Keratinocyte (primary cell): ENCODE measurements around the gene DNAH17. TPM values are rescaled to one million over a fixed set of nuclear protein-coding genes. Genes with fewer than 3 reads are reported as not detected.

Experiments used
- DNase-seq: peaks from one replicate; pipeline ENCODE4 v3.0.0-alpha.2; 2011; ENCODE audit warnings: low read depth, missing footprints, low spot score
- FAIRE-seq: peaks from 2 replicates; lab custom pipeline; 2011; peaks lifted over from hg19 to GRCh38; lab: Jason Lieb, UNC
- H2AFZ ChIP-seq: 2 replicates; pipeline ENCODE4 v1.6.0; 2012; ENCODE audit warnings: low read length, control low read depth, inconsistent platforms; ENCODE audit not compliant: control insufficient read depth
- H3K27ac ChIP-seq: 2 replicates; pipeline ENCODE4 v1.5.1; 2011; ENCODE audit warnings: low read length; ENCODE audit not compliant: control insufficient read depth, insufficient read depth
- H3K27me3 ChIP-seq: 3 replicates; pipeline ENCODE4 v1.6.0; 2011; ENCODE audit warnings: low read length; ENCODE audit not compliant: control insufficient read depth, insufficient read depth; ENCODE audit errors: extremely low read depth
- H3K36me3 ChIP-seq, 2 experiments: 2 replicates in 1 of 2; 3 replicates in 1 of 2; pipeline ENCODE4 v1.5.1; 2011; ENCODE audit warnings: low read length in 2 of 2, mild to moderate bottlenecking in 1 of 2; ENCODE audit not compliant: control insufficient read depth in 2 of 2, insufficient read depth in 2 of 2; ENCODE audit errors: extremely low read depth in 1 of 2
- H3K4me1 ChIP-seq: 3 replicates; pipeline ENCODE4 v1.5.1; 2011; ENCODE audit warnings: low read length; ENCODE audit not compliant: control insufficient read depth, insufficient read depth; ENCODE audit errors: extremely low read depth
- H3K4me2 ChIP-seq: 3 replicates; pipeline ENCODE4 v1.6.0; 2011; ENCODE audit warnings: low read depth, low read length; ENCODE audit not compliant: control insufficient read depth, insufficient read depth; ENCODE audit errors: extremely low read depth
- H3K4me3 ChIP-seq, 3 experiments: fragments of 200-600 bp in 1 of 3; sonication (generic) in 1 of 3; 2 replicates in 2 of 3; 3 replicates in 1 of 3; pipeline ENCODE4 v1.5.1; 2011 to 2016; ENCODE audit warnings: low read length in 3 of 3, mild to moderate bottlenecking in 3 of 3, control low read depth in 2 of 3, inconsistent platforms in 1 of 3, low read depth in 1 of 3, mixed read lengths in 1 of 3, mixed run types in 1 of 3, moderate library complexity in 1 of 3; ENCODE audit not compliant: control insufficient read depth in 2 of 3, insufficient read depth in 2 of 3; ENCODE audit errors: extremely low read depth in 1 of 3
- H3K79me2 ChIP-seq: 2 replicates; pipeline ENCODE4 v1.6.0; 2012; ENCODE audit warnings: low read length; ENCODE audit not compliant: control insufficient read depth, insufficient read depth
- H3K9ac ChIP-seq: 3 replicates; pipeline ENCODE4 v1.6.0; 2011; ENCODE audit warnings: low read length; ENCODE audit not compliant: control insufficient read depth, insufficient read depth; ENCODE audit errors: extremely low read depth
- H3K9me1 ChIP-seq: 3 replicates; pipeline ENCODE4 v1.6.0; 2011; ENCODE audit warnings: low read length; ENCODE audit not compliant: control insufficient read depth, insufficient read depth; ENCODE audit errors: extremely low read depth
- H3K9me3 ChIP-seq: 2 replicates; pipeline ENCODE4 v1.5.1; 2012; ENCODE audit warnings: low read depth, low read length; ENCODE audit not compliant: control insufficient read depth
- H4K20me1 ChIP-seq: 3 replicates; pipeline ENCODE4 v1.6.0; 2011; ENCODE audit warnings: low read length; ENCODE audit not compliant: control insufficient read depth, insufficient read depth; ENCODE audit errors: extremely low read depth
- EZH2 ChIP-seq: IDR thresholded peaks from one replicate; pipeline ENCODE4 v1.6.1; 2012; ENCODE audit warnings: inconsistent platforms, mild to moderate bottlenecking, low read length, moderate library complexity
- dilution Hi-C: fragments of 300-500 bp; cut with MboI; formaldehyde crosslinking; loops from one replicate; pipeline ENCODE4 v1.7.0; 2020; ENCODE audit warnings: low sequenced_read_pairs; ENCODE audit not compliant: extremely low pct_ligation_motif_present
- polyA plus RNA-seq, 5 experiments: library from polyadenylated mRNA; depleted of rRNA in 3 of 5; stranded (reverse) in 3 of 5; stranded (forward) in 1 of 5; unstranded in 1 of 5; fragments of >200 nt; gene quantifications; 1 replicate in 1 of 5; 2 replicates in 3 of 5; 3 replicates in 1 of 5; pipeline versions ENCODE4 v1.2.1 to v1.2.3, GENCODE V29; 2011 to 2012; ENCODE audit warnings: missing spikeins in 2 of 5, low read depth in 1 of 5, low replicate concordance in 1 of 5
- TF ChIP-seq, protein P1 (sequence below), 3 experiments: IDR thresholded peaks in 1 of 3; conservative IDR thresholded peaks in 1 of 3; optimal IDR thresholded peaks in 1 of 3; 2 replicates in 2 of 3; 3 replicates in 1 of 3; pipeline versions ENCODE3 to v1.5.1; 2011; ENCODE audit warnings: low read length in 3 of 3, mild to moderate bottlenecking in 3 of 3, moderate library complexity in 2 of 3, control low read depth in 1 of 3, inconsistent platforms in 1 of 3; ENCODE audit not compliant: insufficient read depth in 2 of 3; ENCODE audit errors: extremely low read depth in 1 of 3

The DNAH17 gene
- polyA plus RNA-seq, 1 donor (not counting 4 experiments of a cell fraction or from before 2014, with no cell fraction given), result 0.16 TPM

DNA sequence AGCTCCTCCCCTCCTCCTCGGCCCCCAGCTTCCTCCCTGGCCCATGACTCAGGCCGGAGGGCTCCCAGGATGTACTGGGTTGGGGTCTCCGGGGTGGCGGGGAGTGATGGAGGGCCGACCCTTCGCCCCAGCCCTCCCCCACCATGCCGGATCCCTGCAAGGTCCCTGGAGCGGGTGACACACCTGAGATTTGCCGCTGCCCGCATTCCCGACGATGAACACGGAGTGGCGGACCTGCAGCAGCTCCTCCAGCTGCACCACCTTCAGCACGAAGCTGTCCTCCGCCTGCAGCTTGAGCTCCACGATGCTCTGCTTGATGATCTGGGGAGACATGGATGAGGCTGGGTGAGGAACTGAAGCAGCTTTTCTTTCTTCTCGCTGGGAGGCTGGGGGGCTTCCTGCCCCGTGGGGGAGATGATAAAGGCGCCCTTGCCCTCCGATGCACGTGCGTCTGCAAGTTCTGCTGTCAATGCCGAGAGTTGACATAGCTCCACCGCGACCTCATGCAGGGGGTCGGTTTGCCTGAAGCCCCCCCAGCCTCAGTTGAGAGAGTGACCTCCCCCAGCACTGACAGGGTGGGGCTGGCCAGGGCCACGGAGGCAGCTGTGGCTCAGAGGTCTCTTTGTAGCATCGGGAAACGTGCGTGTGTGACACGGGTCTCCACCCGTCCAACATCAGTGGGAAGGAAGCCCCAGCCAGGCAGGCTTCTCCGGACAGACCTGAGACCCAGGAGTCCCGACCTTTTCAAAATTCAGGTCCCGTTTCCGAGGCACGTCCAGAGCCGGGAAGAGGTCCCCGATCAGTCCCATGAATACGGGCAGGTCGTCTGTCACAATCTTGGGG is 83.1 kb downstream of the DNAH17 start:
- Histone ChIP-seq H3K27ac (no peak overlapping the region), H3K36me3 (no peaks in the 10 kb centered on the region), H3K9me1 (no peaks in the 10 kb centered on the region), H3K9me3 (no peaks in the 10 kb centered on the region), H2AFZ (no peak overlapping the region), H3K9ac (no peak overlapping the region), H4K20me1 (no peaks in the 10 kb centered on the region), H3K4me2 (no peak overlapping the region), H3K27me3 (no peaks in the 10 kb centered on the region), H3K4me1 (peaks cover 13% of the 10 kb centered on the region), H3K79me2 (no peaks in the 10 kb centered on the region), H3K4me3 (no peak overlapping the region)
- DNase-seq (no peak), FAIRE-seq (no peak)
- dilution Hi-C loops, result no loop called here
- TF ChIP-seq, protein P1, sequence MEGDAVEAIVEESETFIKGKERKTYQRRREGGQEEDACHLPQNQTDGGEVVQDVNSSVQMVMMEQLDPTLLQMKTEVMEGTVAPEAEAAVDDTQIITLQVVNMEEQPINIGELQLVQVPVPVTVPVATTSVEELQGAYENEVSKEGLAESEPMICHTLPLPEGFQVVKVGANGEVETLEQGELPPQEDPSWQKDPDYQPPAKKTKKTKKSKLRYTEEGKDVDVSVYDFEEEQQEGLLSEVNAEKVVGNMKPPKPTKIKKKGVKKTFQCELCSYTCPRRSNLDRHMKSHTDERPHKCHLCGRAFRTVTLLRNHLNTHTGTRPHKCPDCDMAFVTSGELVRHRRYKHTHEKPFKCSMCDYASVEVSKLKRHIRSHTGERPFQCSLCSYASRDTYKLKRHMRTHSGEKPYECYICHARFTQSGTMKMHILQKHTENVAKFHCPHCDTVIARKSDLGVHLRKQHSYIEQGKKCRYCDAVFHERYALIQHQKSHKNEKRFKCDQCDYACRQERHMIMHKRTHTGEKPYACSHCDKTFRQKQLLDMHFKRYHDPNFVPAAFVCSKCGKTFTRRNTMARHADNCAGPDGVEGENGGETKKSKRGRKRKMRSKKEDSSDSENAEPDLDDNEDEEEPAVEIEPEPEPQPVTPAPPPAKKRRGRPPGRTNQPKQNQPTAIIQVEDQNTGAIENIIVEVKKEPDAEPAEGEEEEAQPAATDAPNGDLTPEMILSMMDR (optimal IDR thresholded peaks at IDR 0.05 in 1 of 3, IDR thresholded peaks at IDR 0.05 in 1 of 3, conservative IDR thresholded peaks at IDR 0.05 in 1 of 3; ENCODE audit: extremely low read depth in 1 of 3, insufficient read depth in 2 of 3, low read length in 3 of 3), result no peak
- TF ChIP-seq EZH2, result no peak

DNA sequence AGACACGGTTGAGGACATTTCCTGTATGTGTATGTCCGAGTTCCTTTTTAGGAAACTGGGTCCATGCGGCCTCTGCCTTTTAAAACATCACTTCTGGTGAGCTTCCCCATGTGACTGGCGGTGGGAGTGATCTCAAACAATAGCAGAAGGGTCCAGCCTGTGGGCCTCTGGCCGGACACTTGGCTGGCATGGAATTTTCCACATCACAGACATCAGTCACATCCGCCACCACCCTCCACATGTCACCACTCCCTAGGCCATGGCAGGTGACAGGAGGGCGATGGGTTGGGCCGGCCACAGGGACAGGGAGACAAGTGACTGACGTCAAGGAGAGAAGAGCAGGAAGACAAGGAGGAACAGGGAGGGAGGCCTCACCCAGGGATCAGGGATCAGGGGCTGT is 83.7 kb downstream of the DNAH17 start:
- H3K79me2 ChIP-seq, result no peaks in the 10 kb centered on the region
- no peak for TF ChIP-seq EZH2
- TF ChIP-seq, protein P1 (optimal IDR thresholded peaks at IDR 0.05 in 1 of 3, IDR thresholded peaks at IDR 0.05 in 1 of 3, conservative IDR thresholded peaks at IDR 0.05 in 1 of 3; ENCODE audit: extremely low read depth in 1 of 3, insufficient read depth in 2 of 3, low read length in 3 of 3), result no peak
- H3K4me1 ChIP-seq, result peaks cover 9% of the 10 kb centered on the region
- no peak overlapping the region for H3K4me3 ChIP-seq
- H3K27ac ChIP-seq, result no peak overlapping the region
- no peaks in the 10 kb centered on the region for H3K27me3 ChIP-seq
- FAIRE-seq, result no peak
- no peaks in the 10 kb centered on the region for H3K9me3 ChIP-seq
- H3K9me1 ChIP-seq, result no peaks in the 10 kb centered on the region
- no peaks in the 10 kb centered on the region for H4K20me1 ChIP-seq
- H3K4me2 ChIP-seq, result no peak overlapping the region
- no peak overlapping the region for H2AFZ ChIP-seq
- no peak for DNase-seq
- dilution Hi-C loops, result no loop called here
- H3K9ac ChIP-seq, result no peak overlapping the region
- H3K36me3 ChIP-seq, result no peaks in the 10 kb centered on the region
